Breast epithelium (tissue), 3 donors: ENCODE results near the gene DCLK1.
"Not testable (repeated sequence)": the region's sequence is repeated elsewhere in the genome, so short reads cannot be mapped to it uniquely, and the experiment has no call there.

Experiments used
- CTCF ChIP-seq, 3 donors: fragments of 450-650 bp; IDR thresholded peaks; one replicate each; pipeline ENCODE4 v1.5.1; 2016 to 2017; ENCODE audit warnings: antibody characterized with exemption in 3 of 3, mild to moderate bottlenecking in 3 of 3, moderate library complexity in 3 of 3
- POLR2A ChIP-seq: fragments of 450-650 bp; IDR thresholded peaks from one replicate; pipeline ENCODE4 v1.6.1; 2016; ENCODE audit warnings: antibody characterized with exemption, mild to moderate bottlenecking, moderate library complexity
- POLR2AphosphoS5 ChIP-seq, 3 donors: sonication (generic); formaldehyde crosslinking; IDR thresholded peaks; one replicate each; pipeline ENCODE4 v1.6.1; 2017; ENCODE audit warnings: antibody characterized with exemption in 3 of 3

GRCh38 chr13:35983703-35984102, 147.5 kb downstream of the DCLK1 start:
- not testable (repeated sequence) for TF ChIP-seq POLR2A; CTCF (IDR thresholded peaks at IDR 0.05); POLR2AphosphoS5 (IDR thresholded peaks at IDR 0.05)
